Astrocyte (in vitro differentiated cells and primary cell): ENCODE data around the gene KRTAP12-2.

Source experiments
- EZH2 ChIP-seq: IDR thresholded peaks from 2 replicates; pipeline ENCODE4 v1.6.1; 2012; ENCODE audit warnings: mild to moderate bottlenecking, low read length, inconsistent platforms; ENCODE audit not compliant: insufficient read depth
- TF ChIP-seq, protein P1 (sequence below): IDR thresholded peaks from 2 replicates; pipeline ENCODE4 v1.5.1; 2011; ENCODE audit warnings: low read depth, mild to moderate bottlenecking, inconsistent platforms, low read length, moderate library complexity; ENCODE audit not compliant: insufficient read depth

GRCh38 chr21:44681152-44681551 is 14.4 kb upstream of the KRTAP12-2 start:
- TF ChIP-seq, protein P1, sequence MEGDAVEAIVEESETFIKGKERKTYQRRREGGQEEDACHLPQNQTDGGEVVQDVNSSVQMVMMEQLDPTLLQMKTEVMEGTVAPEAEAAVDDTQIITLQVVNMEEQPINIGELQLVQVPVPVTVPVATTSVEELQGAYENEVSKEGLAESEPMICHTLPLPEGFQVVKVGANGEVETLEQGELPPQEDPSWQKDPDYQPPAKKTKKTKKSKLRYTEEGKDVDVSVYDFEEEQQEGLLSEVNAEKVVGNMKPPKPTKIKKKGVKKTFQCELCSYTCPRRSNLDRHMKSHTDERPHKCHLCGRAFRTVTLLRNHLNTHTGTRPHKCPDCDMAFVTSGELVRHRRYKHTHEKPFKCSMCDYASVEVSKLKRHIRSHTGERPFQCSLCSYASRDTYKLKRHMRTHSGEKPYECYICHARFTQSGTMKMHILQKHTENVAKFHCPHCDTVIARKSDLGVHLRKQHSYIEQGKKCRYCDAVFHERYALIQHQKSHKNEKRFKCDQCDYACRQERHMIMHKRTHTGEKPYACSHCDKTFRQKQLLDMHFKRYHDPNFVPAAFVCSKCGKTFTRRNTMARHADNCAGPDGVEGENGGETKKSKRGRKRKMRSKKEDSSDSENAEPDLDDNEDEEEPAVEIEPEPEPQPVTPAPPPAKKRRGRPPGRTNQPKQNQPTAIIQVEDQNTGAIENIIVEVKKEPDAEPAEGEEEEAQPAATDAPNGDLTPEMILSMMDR, result no peak
- TF ChIP-seq EZH2, result no peak
